Cerebellar nuclear complex (tissue), 1 donor: Measurements from ENCODE around the gene SLIT3.
"Not testable (repeated sequence)": the region's sequence is repeated elsewhere in the genome, so short reads cannot be mapped to it uniquely, and the experiment has no call there.

Source experiments
- DNase-seq, 2 experiments: peaks; one replicate each; lab custom pipeline; 2025; lab: John Stamatoyannopoulos, UW

Gene SLIT3

DNA sequence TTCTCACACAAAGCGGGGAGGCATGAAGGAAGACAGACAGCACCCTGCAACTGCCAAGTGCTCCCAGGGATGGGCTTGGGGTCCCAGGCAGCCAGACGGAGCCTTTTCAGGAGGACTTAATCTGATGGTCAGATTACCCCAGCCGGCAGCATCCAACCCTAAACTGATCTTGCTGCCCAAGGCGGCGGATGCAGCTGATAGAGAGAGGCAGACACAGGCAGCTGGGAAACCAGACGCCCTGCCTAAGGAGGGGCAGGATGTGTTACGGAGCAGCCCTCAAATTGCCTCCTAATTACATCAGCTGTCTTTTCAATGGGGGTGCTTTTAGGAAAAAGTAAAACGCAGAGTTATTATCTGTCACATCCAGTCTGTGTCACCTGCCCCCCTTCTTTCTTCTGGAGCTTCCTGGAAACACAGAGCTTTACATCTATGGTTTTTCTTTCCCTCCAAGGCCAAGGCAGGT lies 530.9 kb downstream of the SLIT3 start:
- DNase-seq, result no peak

GRCh38 chr5:168768172-168768571 lies 532.8 kb downstream of the SLIT3 start:
- no peak for DNase-seq

DNA sequence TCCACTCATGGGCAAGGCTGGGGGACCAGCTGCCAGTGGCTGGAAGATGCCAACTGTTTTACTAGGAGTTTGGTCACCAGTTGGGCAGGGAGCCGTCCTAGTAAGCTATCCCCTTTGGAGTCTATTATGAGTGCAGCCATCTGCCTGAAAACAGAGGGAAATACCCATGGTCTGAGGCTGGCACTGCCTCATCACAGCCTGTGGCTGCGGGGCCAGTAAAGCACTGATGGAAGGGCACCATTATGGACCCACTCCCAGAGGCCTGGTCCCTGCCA lies 534.6 kb downstream of the SLIT3 start:
- peak; percentile 52 to 58 for DNase-seq

- no peak for DNase-seq
Measured at GRCh38 chr5:168765551-168766425, 535.2 kb downstream of the SLIT3 start.

DNA sequence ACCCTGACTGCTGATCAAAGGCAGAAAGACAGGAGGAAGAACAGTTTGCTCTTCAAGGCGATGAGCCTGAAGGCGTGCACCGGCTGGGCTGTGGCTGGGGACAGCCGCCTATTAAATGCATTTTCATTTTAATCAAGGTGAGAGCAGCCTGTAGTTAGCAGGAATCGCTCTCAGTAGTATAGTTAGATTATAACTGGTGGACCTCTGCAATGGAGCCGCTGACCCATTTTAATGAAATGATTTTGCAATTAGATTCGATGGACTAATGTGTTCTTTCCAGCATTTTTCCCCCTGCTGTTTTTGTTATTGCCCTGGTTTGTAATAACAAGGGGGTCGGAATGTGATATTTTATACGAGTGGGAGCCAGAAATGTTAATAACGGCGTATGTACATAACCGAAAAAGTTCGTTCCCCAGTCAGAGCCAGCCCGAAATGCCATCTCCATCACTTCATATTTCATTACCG lies 535.8 kb downstream of the SLIT3 start:
- DNase-seq, result no peak

- no peak for DNase-seq
Measured at GRCh38 chr5:168756453-168757391, 544.2 kb downstream of the SLIT3 start.

- no peak for DNase-seq
Measured at GRCh38 chr5:168755548-168756093, 545.3 kb downstream of the SLIT3 start.

DNA sequence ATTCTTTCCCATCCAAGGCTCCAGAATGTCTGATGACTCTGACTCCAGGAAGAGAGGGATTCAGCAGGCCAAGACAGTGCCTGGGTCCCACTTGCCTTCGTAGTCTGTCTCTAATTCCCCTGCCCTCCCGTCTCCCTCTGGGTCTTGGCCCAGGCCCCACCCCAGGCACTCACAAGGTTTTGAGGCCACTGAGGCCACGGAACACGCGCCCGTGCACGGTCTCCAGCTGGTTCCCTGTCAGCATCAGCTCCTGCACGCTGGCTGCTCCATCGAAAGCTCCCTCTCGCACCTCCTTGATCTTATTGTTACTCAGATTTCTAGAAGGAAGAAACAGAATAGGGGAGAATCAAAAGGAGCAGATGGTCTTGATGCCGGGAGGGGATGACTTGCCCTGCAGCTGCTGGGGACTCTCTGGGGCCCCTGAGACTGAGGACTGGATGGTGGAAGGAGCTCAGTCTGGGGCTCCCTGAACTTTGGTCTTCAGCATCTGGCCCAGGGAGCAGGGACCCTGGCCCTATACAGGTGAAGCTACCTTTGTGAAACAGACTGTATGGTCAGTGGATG lies 547.2 kb downstream of the SLIT3 start:
- DNase-seq, result no peak

GRCh38 chr5:168752416-168753190 lies 548.3 kb downstream of the SLIT3 start:
- no peak for DNase-seq

GRCh38 chr5:168752012-168752411 lies 548.9 kb downstream of the SLIT3 start:
- DNase-seq, result no peak

DNA sequence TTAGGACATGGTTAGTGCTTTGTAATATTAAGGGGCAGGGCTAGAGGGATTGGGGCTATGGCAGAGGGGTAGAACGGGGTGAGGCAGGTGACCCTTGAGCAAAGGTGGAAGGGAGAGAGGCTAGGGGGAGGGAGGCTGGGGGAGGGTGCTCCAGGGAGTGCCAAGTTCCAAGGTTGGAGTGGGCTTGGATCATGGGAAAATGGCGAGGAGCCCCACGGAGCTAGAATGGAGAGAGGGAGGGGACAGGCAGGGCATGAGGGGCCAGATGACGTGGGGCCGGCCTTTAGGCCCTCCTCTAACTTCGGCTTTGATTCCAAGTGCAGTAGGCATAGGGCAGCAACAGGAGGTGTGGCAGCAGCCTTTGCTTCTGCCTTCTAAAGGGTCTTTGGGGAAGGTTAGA lies 550.0 kb downstream of the SLIT3 start:
- DNase-seq, result no peak

DNA sequence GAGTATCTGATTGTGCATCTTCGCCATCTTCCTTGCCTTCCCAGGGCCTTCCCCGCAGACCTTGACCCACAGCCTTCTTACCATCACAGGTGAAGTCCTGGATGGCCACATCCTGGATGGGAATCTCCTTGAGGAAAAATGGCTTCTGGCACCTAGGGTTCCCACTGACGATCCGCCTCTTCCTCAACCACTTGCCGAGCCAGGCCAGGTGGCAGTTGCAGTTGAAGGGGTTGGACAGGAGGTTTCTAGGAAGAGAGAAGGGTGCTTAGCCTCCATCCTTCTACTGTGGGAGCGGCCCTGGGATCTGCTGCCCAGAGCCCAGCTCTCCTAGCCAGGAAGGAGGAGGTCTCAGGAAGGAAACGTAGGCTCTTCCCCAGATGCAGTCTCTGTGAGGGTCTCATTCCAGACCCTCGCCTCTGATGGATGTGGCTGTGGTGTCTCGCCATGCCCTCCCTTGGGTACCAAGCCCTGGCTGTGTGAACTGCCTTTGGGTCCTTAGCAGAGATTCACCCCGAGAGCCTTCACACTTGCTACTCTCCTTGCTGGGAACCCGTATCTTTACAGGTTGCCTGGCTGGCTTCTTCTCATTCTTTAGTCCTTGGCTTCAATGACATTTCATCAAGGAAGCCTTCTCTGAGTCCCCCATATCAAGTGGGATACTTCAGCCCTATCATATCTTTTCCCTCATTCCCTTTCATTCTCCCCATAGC lies 551.4 kb downstream of the SLIT3 start:
- no peak for DNase-seq

DNA sequence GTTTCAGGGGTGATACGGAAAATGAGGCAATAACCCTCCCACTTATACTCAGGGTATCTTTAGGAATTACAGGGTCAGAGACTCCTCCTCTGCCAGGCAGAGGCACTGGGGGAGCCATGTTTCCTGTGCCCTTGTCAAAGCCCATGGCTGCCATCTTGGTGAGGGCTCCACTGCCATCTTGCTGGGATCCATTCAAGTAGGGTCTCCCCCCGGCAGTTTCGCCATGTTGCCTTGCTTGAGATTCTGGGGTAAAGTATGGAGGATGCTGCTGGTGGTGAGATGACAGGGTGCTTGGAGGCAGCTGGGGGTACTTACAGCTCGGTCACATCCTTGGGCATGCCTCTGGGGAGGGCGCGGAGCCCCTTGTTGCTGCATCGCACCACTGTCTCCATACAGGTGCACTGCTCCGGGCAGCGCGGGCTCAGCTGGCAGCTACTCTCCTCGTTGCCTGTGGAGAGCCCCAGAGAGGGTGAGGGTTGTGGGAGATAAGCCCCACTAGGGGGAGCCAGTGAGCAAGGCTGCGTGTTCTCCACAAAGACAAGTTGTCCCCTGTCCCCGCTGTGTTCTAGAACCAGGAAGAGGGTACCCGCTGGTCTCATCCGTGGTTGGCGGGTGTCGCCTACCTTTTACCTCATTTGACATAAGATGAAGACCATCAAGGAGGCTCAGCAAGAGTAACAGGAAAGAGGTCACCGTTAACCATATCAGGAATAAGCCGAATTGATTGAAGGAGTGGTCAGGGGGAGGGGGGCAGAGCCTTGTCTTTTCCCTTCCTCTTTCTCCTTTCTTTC lies 552.8 kb downstream of the SLIT3 start:
- DNase-seq, result no peak

GRCh38 chr5:168746893-168747640 lies 553.9 kb downstream of the SLIT3 start:
- no peak for DNase-seq

DNA sequence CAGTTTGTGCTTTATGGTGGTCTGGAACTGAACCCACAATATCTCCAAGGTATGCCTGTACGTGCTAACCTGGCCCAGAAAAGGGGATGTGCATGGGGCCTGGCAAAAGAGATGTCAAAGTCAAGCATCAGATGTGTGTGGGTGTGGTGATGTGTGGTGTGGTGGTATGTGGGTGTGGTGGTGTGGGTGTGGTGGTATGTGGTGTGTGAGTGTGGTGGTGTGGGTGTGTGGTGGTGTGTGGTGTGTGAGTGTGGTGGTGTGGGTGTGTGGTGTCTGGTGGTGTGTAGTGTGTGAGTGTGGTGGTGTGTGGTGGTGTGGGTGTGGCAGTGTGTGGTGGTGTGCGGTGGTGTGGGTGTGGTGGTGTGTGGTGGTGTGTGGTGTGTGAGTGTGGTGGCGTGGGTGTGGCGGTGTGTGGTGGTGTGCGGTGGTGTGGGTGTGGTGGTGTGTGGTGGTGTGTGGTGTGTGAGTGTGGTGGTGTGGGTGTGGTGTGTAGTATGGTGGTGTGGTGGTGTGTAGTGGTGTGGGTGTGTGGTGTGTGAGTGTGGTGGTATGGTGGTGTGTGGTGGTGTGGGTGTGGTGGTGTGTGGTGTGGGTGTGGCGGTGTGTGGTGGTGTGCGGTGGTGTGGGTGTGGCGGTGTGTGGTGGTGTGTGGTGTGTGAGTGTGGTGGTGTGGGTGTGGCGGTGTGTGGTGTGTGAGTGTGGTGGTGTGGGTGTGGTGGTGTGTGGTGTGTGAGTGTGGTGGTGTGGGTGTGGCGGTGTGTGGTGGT lies 554.6 kb downstream of the SLIT3 start:
- not testable (repeated sequence) for DNase-seq

- no peak for DNase-seq
Measured at GRCh38 chr5:168743617-168744016, 557.3 kb downstream of the SLIT3 start.

DNA sequence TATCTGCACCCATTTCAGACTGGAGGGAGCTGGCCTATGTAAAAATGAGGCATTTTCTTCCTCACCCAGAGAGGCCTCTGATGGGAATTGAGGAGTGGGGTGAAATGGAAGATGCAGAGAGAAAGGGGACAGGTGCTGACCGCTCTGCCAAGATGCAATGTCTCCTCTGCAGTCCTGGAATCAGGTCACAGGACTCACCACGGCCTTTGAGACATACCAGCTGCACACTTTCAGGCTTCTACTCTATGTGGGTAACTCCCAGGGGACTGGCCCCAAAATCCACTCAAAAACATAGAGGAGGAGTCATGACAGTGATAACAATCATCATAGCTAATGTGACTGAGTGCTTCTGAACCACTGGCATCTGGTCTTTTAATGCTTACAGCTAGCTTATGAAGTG lies 558.6 kb downstream of the SLIT3 start:
- DNase-seq, result not testable (repeated sequence)

DNA sequence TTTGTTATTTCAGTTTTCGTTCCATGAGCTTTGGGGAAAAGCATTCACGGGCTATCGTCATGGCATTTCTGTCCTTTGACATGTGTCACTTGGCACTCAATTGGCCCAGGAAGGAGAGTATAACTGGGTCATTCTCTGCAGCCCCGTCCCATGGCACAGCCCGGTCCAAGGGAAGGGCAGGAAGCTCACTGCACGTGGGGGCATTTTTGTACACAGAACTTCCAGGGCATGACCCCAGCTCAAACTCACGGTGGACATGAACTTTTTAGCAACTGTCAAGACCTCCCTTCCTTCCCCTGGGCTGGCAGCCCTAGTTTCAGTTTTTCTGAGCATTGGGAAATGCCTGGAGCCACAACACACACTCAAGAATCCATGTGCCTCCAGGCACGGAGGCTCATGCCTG lies 560.1 kb downstream of the SLIT3 start:
- DNase-seq, result no peak
